T-helper 2 cell treated with Interferon-gamma antibody and Interleukin-4, amounts not matched to agents 100 ng/mL and 5 ng/mL, for 36 hours (primary cell): ENCODE results near the gene ZNF585A. TPM values are rescaled to one million over a fixed set of nuclear protein-coding genes. Genes with fewer than 3 reads are reported as not detected.
"Not testable (repeated sequence)": the region's sequence is repeated elsewhere in the genome, so short reads cannot be mapped to it uniquely, and the experiment has no call there.

Source experiments
- intact Hi-C: fragments of 100-400 bp; cut with micrococcal nuclease; formaldehyde crosslinking; loops from one replicate; pipeline ENCODE4 v1.15.1; 2023
- total RNA-seq: library from RNA; stranded (reverse); gene quantifications from 2 replicates; pipeline ENCODE4 v1.2.3, GENCODE V29; 2022

Gene ZNF585A
- total RNA-seq, result 3.8 and 5.4 TPM in 2 replicates

DNA sequence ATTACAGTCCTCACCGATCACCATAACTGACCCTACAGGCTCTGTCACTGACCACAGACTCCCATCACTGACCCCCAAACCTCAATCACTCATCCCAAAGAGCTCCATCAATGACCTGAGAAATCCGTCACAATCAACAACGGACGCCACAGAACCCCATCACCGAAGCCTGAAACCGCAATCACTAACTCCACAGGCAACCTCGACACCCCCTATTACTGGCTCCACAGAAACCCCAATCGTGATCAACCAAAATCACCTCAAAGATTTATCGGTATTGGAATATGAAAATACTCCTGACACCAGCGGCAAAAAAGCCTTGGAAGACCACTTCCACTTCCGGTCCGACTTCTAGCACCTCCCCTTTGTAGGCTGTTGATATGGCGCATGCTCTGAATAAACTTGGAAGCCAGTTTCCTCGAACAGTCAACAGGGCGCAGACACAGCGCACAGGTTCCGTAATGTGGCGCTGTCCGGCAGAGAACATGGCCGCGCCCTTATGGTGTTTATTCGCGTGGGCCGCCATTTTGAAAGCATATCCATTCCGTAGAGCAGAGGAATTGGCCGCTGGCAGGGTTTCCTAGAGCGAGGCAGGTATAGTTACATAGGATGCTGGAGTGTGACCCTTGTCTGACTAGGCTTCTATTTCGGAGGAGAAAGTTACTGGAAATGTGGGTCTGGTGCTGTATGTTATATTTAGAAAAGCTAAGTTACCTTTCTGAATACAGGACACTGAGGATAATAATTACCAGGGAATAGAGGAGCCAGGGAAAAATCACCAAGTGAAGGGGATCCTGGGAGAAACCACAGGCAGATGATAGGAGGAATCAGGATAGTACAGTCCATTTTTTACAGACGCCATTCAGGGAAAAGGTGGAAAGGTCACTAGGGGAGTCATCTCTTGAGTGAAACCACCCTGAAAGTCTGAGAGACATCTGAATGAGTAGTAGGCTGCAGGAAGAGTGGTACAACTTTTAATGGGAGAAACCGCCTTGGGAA is at the start of gene ZNF585A:
Gene ZNF585A, minus strand, starts transcription at position 328 of the 999 bp plus-strand sequence. CDS start 2,785 bp downstream, outside the sequence.
- intact Hi-C loops, result loop anchor here (1.0 to 5.0 kb wide), 7 partner anchors 38 to 322 kb away; partner anchors contain the start of genes ZNF345, ZNF383, ZNF420 and ZNF568

DNA sequence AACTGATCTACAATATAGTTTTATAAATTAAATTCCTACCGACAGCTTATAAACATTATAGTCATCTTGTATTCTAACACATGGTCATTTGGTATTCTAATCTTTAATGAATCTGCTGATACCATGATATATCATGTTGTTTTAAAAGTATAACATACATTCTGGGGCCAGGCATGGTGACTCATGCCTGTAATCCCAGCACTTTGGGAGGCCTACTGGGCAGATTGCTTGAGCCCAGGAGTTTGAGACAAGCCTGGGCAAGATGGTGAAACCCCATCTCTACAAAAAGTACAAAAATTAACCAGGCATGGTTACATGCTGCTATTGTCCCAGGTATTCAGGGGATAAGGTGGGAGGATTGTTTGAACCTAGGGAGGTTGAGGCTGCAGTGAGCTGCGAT is 48.6 kb upstream of the ZNF585A start:
- intact Hi-C loops, result no loop called here

DNA sequence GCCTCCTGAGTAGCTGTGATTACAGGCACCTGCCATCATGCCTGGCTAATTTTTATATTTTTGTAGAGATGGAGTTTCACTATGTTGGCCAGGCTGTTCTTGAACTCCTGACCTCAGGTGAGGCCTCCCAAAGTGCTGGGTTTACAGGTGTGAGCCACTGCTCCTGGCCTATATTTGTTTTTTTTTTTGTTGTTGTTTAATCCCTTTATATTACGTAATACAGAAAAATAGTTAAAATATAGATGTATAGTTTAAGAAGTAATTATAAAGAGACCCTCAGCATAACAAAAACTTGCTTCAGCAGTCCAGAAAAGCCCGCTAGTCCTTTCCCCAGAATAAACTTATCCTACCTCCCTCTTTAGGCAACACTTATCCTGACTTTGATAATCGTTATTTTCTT is 47.9 kb upstream of the ZNF585A start:
- intact Hi-C loops, result no loop called here

DNA sequence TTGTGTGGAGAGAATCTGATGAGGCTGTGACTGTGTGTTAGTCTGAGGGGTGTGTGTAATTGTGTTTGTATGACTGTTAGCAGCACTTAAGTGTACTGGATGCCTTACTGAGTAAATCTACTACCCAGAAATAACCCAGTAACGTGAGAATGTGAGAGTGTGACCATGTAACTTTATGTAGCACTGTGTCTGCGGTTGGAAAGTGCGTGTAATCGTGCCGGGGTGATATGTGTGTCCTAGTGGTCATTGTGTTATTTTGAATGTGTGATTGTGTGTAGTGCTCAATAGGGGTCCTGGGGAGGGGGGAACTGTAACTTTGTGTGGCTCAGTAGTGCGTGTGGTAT is 46.1 kb upstream of the ZNF585A start:
- intact Hi-C loops, result loop anchor here (1.0 to 5.0 kb wide), 7 partner anchors 8 to 691 kb away; partner anchors contain the start of genes ZNF260, ZNF345, ZNF527 and ZNF585A

DNA sequence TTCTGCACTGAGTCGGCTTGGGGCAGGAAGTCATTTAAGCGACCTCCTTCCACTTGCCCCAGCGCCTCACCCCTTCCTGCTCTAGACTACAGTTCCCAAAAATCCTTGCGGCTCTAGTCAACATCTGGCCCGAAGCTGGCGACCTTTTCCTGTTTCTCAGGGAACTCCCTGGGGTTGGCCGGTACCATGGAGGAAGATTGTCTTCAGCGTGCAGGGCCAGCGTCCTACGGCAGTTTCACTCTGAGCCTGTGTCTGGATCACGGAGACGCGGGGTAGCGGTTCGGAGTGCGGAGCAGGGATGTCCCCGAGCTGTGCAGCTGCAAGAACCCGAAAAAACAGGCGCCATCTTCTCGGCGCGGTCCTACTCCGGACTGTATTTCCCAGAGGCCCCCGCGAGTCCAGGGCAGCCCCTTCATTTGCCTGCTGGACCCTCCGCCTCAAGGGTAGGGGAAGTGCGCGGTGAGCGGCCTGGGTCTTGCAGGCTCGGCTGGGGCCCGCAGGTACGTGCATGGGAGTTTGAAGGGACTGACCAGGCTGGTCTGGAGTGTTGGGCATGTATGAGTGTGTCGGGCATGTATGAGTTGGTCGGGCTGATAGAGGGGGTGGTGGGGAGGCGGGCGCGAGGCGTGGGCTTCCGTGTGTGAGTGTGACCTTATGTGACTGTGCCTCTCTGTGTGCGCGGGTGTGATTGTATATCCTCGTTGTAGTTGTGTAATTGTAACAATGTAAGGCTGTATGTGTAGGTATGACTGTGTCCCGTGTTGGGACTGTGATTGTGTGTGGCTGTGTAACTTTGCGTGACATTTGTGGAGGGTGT is 45.5 kb upstream of the ZNF585A start, which contains the start of gene ZNF383:
Gene ZNF383, plus strand, starts transcription at position 440 of the 817 bp plus-strand sequence. CDS start 12,240 bp downstream, outside the sequence.
- intact Hi-C loops, result loop anchor here (1.0 to 5.0 kb wide), 12 partner anchors 8 to 1003 kb away; partner anchors contain the start of genes ZNF146, ZNF260, ZNF345 and ZNF420

DNA sequence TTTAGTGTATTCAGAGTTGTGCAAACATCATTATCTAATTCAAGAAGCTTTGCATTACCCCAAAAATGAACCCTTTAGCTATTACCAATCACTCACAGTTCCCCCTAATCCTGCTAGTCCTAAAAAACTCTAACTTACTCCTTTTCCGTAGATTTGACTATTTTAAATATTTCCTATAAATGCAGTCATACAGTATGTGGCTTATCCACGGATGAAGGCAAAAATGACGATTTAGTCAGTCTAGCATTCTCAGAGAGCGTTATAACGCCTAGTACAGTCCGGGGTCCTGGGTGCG is 44.9 kb upstream of the ZNF585A start:
- intact Hi-C loops, result loop anchor here (1.0 to 5.0 kb wide), 7 partner anchors 139 to 1002 kb away; partner anchors contain the start of genes ZNF146, ZNF260, ZNF420 and ZNF461

DNA sequence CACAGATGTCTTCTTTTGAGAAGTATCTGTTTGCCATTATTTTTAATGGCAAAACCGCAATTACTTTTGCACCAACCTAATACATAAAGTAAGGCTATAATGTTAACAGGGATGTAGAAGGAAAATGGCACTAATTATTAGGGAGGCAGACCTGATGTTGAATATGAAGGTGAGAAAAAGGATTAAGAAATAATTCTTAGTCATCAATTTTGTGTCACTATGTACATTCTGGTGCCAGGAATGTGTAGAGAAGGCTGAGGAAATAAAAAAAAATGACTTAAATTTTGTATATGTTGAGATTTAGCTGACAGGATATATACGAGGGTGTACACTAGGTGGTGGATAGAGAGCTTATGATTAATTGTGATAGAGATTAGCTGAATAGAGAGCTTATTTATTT is 25.3 kb upstream of the ZNF585A start:
- intact Hi-C loops, result no loop called here

DNA sequence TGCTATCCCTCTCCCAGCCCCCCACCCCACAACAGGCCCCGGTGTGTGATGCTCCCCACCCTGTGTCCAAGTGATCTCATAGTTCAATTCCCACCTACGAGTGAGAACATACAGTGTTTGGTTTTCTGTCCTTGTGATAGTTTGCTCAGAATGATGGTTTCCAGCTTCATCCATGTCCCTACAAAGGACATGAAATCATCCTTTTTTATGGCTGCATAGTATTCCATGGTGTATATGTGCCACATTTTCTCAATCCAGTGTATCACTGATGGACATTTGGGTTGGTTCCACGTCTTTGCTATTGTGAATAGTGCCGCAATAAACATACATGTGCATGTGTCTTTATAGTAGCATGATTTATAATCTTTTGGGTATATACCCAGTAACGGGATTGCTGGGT is 24.6 kb upstream of the ZNF585A start:
- intact Hi-C loops, result not testable (repeated sequence)

DNA sequence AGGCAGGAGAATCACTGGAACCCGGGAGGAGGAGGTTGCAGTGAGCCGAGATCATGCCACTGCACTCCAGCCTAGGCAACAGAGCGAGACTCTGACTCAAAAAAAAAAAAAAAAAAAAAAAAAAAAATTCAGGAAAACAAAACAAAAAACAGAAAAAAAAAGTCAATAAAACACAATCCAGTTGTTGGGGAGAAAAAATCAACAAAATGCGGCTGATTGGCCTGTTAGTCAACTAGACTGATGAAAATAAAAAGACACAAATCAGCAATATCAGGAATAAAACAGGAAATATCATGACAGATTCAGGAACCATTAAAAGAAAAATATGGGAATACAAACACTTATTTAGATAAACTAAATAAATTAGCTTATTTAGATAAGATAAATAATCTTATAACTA is 22.8 kb upstream of the ZNF585A start:
- intact Hi-C loops, result not testable (repeated sequence)

DNA sequence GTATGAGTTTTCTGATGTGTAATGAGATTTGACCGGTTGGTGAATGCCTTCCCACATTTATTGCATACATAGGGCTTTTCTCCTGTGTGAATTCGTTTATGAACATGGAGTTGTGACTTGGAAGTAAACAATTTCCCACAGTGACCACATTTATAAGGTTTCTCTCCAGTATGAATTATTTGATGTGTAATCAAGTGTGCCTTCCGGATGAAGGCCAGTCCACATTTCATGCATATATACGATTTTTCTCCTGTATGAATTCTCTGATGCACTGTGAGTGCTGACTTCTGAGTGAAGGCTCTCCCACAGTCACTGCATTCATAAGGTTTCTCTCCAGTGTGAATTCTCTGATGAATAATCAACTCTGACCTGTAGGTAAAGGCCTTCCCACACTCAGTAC is 13.6 kb upstream of the ZNF585A start:
- intact Hi-C loops, result not testable (repeated sequence)

DNA sequence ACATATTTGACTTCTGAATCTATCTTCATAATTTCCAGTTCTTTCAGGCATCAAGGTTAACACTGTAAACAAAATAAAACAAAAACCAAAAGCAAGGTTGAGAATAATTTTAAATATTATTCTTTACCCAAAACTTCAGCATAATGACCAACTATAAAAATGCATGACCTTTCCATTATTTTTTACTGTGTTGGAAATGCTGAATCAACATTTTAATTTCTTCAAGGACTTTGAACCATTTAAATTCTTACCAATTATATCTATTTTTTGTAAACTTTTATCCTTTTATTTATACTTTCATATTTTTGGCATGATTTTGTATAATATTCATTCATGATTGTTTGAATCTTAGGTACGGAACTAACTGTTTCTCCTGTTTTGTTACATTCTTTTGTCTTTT is 6.9 kb downstream of the ZNF585A start:
- intact Hi-C loops, result no loop called here

DNA sequence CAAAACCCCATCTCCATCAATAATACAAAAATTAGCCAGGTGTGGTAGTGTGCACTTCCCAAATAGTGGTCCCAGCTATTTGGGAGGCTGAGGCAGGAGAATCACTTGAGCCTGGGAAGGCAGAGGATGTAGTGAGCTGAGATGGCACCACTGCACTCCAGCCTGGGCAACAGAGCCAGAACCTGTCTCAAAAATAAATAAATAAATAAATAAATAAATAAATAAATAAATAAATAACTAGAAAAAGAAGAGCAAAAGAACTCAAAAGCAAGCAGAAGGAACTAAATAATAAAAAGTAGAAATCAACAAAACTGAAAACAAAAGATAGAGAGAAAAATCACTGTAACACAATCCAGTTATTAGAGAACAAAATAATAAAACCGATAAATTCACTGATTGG is 12.3 kb downstream of the ZNF585A start:
- intact Hi-C loops, result no loop called here

DNA sequence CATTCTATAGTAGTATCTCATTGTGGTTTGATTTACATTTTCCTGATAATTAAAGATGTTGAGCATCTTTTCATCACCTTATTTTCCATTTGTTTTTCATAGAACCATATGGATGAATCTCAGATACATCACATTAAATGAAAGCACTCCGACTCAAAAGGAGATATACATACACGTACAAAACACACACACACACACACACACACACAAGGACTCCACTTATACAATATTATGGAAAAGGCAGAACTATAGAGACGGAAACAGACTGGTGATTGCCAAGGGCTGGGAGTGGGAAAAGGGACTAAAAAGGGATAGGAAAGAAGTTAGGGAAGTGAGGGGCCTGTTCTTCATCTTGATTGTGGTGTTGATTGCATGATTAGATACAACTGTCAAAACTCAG is 24.3 kb downstream of the ZNF585A start:
- intact Hi-C loops, result no loop called here

DNA sequence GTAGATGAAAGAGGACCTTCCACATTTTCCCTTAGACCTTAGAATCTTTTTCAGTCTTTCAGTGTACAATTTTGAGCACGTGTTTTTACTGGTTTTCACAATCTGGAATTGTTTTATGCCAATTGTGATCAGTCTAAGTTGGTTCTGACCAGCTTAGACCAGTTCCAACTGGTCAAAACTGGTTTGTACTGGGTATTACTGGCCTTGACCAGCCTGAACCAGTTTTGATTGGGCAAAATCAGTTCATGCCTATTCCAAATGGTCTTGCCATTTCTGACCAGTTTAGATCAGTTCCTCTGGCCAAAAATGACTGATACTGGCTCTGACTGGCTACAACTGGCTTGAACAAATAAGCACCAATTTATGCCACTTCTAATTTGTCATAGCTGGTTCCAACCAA is 36.4 kb downstream of the ZNF585A start:
- intact Hi-C loops, result no loop called here

DNA sequence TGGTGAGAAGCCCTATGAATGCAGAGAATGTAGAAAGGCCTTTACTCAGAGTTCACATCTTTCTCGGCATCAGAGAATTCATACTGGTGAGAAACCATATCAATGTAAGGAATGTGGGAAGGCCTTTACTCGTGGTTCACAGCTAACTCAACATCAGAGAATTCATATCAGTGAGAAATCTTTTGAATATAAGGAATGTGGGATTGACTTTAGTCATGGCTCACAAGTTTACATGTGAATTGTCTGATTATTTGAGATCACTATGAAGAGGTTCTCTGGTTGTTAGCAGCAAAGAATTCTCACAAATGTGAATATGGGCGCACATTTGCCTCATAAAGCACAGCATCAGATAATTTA is 43.7 kb downstream of the ZNF585A start:
- intact Hi-C loops, result no loop called here

DNA sequence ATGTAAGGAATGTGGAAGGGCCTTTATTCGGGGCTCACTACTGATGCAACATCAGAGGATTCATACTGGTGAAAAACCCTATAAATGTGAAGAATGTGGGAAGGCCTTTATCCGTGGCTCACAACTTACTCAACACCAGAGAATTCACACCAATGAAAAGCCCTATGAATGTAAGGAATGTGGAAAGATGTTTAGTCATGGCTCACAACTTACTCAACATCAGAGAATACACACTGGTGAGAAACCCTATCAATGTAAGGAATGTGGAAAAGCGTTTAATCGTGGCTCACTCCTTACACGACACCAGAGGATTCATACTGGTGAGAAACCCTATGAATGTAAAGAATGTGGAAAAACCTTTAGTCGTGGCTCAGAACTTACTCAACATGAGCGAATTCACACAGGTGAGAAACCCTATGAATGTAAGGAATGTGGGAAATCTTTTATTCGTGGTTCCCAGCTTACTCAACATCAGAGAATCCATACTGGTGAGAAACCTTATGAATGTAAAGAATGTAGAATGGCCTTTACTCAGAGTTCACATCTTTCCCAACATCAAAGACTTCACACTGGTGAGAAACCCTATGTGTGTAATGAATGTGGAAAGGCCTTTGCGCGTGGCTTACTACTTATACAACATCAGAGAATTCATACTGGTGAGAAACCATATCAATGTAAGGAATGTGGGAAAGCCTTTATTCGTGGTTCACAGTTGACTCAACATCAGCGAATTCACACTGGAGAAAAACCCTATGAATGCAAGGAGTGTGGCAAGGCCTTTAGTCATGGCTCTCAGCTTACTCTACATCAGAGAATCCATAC is 44.3 kb downstream of the ZNF585A start:
- intact Hi-C loops, result no loop called here

DNA sequence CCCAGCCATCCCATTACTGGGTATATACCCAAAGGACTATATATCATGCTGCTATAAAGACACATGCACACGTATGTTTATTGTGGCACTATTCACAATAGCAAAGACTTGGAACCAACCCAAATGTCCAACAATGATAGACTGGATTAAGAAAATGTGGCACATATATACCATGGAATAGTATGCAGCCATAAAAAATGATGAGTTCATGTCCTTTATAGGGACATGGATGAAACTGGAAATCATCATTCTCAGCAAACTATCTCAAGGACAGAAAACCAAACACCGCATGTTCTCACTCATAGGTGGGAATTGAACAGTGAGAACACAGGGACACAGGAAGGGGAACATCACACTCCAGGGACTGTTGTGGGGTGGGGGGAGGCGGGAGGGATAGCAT is 50.4 kb downstream of the ZNF585A start:
- intact Hi-C loops, result not testable (repeated sequence)

DNA sequence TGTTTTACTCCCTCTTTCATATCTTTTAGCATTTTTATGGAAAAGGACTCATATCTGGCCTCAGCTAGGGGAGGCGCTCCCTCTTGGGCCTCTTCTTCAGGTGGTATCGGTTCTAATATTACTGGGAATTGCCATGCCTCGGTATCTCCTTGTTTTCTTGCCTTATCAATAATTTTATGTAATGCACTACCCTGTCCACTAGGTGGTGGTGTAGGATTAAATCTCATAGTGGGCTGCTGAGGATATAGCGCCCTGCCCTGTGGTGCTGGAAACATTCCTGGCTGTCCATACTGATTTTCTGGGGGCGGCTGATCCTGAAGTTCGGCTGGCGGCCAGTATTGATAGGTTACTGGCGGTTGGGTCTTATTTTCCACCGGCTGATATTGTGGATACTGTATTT is 58.5 kb downstream of the ZNF585A start:
- intact Hi-C loops, result no loop called here

DNA sequence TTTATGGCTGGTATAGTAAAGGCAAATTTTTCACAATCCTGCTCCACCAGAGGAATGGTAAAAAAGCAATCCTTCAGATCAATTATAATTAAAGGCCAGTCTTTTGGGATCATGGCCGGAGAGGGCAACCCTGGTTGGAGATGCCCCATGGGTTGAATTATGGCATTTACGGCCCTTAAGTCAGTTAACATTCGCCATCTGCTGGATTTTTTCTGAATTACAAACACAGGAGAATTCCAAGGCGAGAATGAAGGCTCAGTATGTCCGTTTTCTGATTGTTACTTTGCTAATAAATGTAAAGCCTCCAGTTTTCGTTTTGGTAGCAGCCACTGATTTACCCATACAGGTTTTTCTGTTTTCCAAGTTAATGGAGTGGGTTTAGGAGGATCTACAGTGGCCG is 60.7 kb downstream of the ZNF585A start:
- intact Hi-C loops, result not testable (repeated sequence)

DNA sequence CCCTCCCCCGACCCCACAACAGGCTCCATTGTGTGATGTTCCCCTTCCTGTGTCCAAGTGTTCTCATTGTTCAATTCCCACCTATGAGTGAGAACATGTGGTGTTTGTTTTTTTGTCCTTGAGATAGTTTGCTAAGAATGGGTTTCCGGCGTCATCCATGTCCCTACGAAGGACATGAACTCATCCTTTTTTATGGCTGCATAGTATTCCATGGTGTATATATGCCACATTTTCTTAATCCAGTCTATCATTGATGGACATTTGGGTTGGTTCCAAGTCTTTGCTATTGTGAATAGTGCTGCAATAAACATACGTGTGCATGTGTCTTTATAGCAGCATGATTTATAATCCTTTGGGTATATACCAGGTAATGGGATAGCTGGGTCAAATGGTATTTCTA is 68.4 kb downstream of the ZNF585A start:
- intact Hi-C loops, result not testable (repeated sequence)

DNA sequence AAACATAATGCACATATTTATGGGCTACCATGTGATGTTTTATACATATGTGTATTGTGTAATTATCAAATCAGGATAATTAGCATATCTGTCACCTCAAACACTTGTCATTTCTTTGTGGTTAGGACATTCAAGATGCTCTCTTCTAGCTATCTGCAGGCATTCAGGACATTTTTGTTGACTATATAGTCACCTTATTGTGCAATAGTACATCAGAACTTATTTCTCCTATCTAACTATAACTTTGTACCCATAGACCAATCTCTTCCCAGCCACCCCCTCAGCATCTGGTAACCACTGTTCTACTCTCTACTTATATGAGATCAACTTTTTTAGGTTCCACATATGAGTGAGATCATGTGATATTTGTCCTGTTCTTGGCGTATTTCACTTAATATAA is 73.9 kb downstream of the ZNF585A start:
- intact Hi-C loops, result no loop called here
